Measurements from ENCODE around the gene MIPEP.

- TF ChIP-seq CTCF (IDR thresholded peaks at IDR 0.05): no peak
- no peak for TF ChIP-seq POLR2A (IDR thresholded peaks at IDR 0.05)
Observed at GRCh38 chr13:23801141-23801540, 88.1 kb downstream of the MIPEP start.

Data from adrenal gland (tissue), 5 donors.